AG09309 (cell line): ENCODE measurements around the gene SLC7A9.

Experiments
- DNase-seq: peaks from one replicate; pipeline ENCODE4 v3.0.0-alpha.2; 2010; ENCODE audit warnings: low read depth
- H3K4me3 ChIP-seq: 2 replicates; pipeline ENCODE4 v1.5.1; 2011; ENCODE audit warnings: mild to moderate bottlenecking, low read depth, low read length, moderate library complexity; ENCODE audit not compliant: control insufficient read depth
- CTCF ChIP-seq: IDR thresholded peaks from 2 replicates; pipeline ENCODE4 v1.5.1; 2011; ENCODE audit warnings: mild to moderate bottlenecking, low read depth, low read length, inconsistent platforms; ENCODE audit not compliant: insufficient read depth, control insufficient read depth; ENCODE audit errors: missing control alignments

The SLC7A9 gene

GRCh38 chr19:32830231-32831014 lies 39.1 kb downstream of the SLC7A9 start:
- peak; percentile 45 for DNase-seq
- TF ChIP-seq CTCF = no peak
- H3K4me3 ChIP-seq = no peak overlapping the region

- no peak for TF ChIP-seq CTCF
- DNase-seq = no peak
- no peak overlapping the region for H3K4me3 ChIP-seq
These were observed 40.1 kb downstream of the SLC7A9 start for GRCh38 chr19:32829345-32829896.

GRCh38 chr19:32828643-32829344 lies 40.8 kb downstream of the SLC7A9 start:
- no peak for DNase-seq
- H3K4me3 ChIP-seq = no peak overlapping the region
- no peak for TF ChIP-seq CTCF

GRCh38 chr19:32828139-32828538 lies 41.4 kb downstream of the SLC7A9 start:
- TF ChIP-seq CTCF = no peak
- H3K4me3 ChIP-seq = no peak overlapping the region
- DNase-seq = no peak

- H3K4me3 ChIP-seq = no peak overlapping the region
- TF ChIP-seq CTCF = no peak
- no peak for DNase-seq
These were observed 44.5 kb downstream of the SLC7A9 start for GRCh38 chr19:32824916-32825608.

- no peak overlapping the region for H3K4me3 ChIP-seq
These were observed 45.3 kb downstream of the SLC7A9 start for GRCh38 chr19:32824191-32824751.

More at GRCh38 chr19:32824191-32824751, 45.3 kb downstream of the SLC7A9 start:
- TF ChIP-seq CTCF = no peak
- DNase-seq = no peak
